ENCODE measurements around the gene CCDC47.
A peak's percentile ranks its signal among the peaks of the same experiment; 100 is the strongest.

The CCDC47 gene

DNA sequence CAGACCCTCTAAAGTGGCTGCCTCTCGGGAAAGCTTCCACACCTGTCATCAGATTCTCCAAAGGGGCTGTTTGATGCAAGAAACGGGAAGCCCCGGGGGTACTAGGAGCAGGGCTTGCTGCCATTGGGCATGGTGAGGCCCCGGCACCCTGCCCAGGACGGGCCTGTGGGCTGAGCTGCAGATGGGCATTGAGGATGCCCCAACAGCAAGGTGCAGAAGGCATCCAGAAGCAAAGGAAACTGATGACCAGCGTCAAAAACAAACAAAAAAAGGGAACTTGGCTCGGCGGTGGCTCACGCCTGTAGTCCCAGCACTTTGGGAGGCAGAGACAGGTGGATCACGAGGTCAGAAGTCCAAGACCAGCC, 72.0 kb downstream of the CCDC47 start:
- DNase-seq (ENCODE audit: extremely low spot score, insufficient read length, low read depth) (no peak), FAIRE-seq (no peak)

GRCh38 chr17:63700528-63701455, 72.6 kb downstream of the CCDC47 start:
- DNase-seq (ENCODE audit: extremely low spot score, insufficient read length, low read depth): no peak

GRCh38 chr17:63699638-63700527, 73.5 kb downstream of the CCDC47 start, which contains the start of gene LIMD2:
TSS of gene LIMD2 (minus strand) at chr17:63700125. CDS start at chr17:63699298, 827 bp downstream.
- FAIRE-seq (no peak), DNase-seq (ENCODE audit: extremely low spot score, insufficient read length, low read depth) (peak; percentile 50)

More at GRCh38 chr17:63700528-63701455, 72.6 kb downstream of the CCDC47 start:
- FAIRE-seq: no peak

- FAIRE-seq: peak; percentile 93
- DNase-seq (ENCODE audit: extremely low spot score, insufficient read length, low read depth): peak; percentile 65
Measured at GRCh38 chr17:63698886-63699637, 74.3 kb downstream of the CCDC47 start.

GRCh38 chr17:63698381-63698885, 75.0 kb downstream of the CCDC47 start:
- DNase-seq (ENCODE audit: extremely low spot score, insufficient read length, low read depth) (no peak), FAIRE-seq (no peak)

DNA sequence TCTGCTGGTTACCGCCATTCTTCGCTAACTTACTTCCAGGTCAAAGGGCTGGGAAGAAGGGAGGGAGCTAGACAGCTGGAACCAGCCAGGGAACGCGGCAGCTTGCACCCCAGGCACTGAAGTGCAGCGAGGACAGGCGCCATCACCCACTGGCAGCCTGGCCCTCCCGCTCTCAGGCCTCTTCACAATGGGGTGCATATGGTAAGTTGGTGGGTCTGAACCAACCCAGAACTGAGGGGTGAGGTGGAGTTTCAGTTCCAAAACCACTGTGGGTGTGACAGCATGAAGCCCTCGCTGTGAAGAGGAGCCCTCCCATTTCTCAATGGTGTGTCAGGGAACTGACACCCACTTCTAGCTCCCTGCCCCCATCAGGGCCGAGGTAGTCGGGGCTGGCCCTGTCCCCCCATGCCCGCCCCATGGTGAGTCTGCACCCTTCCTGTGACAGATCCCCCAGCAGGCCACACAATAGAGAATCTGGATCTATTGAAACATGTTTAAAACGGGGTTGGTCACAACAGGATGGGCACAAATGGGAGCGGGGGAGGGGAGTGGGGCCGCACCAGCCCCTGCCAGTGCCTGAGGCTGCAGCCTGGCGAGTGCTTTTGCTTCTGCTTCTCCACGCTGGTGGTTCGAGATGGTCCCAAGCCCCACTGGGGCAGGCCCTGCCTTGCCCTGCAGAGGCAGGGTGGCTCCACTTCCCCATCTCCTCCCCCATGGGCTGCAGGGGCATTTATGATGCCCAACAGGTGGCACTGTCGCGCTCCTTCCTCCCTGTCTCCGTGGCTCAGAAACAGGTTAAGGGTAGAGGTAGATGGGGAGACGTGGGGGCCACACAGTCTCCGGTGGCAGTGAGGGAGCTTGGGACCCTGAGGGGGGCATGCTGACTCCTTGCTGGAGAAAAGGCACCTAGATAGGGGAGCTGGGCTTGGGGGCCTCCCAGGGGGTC, 75.8 kb downstream of the CCDC47 start:
- DNase-seq (ENCODE audit: extremely low spot score, insufficient read length, low read depth) (no peak), FAIRE-seq (peak; percentile 97)

DNA sequence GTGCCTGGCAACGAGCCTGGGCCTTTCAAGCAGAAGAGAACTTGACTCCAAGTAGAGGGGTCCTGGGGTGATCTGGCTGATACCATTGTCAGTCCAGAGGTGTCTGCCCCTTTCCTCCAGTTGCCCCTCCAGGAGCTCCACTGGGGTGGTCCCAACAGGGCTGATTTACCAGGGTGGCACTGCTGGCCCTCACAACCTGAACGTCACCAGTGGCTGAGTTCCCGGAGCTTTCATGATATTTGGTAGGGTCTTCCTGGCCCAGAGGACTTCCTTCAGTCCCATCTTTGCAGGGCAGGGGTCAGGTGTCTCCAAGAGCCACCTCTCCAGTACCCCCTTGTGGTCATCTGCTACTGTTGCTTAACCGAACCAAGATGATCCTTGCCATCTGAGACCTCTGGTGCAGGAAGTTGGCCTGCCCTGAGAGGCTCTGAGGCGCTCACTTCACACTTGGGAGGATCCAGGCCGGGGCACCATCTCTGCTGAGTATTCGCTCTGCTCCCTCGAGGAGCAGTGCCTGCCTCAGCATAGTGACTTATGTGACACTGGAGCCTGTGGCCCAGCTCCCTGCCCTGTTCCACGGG, 76.9 kb downstream of the CCDC47 start:
- FAIRE-seq: peak; percentile 75

DNA sequence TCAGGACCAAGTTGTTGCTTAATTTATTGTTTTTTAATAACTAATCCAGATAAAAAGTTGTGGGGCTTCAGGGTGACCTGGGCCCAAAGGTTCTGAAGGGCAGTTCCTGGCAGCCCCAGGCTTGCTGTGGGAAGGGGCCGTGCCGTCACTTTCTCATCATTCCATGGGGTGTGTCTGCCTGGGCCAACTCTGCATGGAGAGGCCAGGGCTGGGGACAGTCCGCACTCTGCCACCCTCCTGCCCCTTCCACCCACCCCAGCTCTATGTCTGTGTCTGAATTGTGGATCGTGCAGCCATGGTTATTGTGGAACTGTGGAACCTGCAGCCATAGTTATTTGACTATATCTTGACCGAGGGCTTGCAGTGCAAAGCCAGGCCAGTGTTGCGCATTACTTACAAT, 77.5 kb downstream of the CCDC47 start:
- DNase-seq (ENCODE audit: extremely low spot score, insufficient read length, low read depth) (no peak), FAIRE-seq (no peak)

More for the DNA sequence above, 76.9 kb downstream of the CCDC47 start:
- DNase-seq (ENCODE audit: extremely low spot score, insufficient read length, low read depth): no peak

Data from GM18507 (cell line).